GM12801 (cell line): Measurements from ENCODE around the gene ACAD9.

Source experiments
- CTCF ChIP-seq: IDR thresholded peaks from one replicate; pipeline ENCODE4 v1.5.1; 2011; ENCODE audit warnings: control low read depth; ENCODE audit not compliant: insufficient read length; ENCODE audit errors: extremely low read depth

Gene ACAD9

GRCh38 chr3:128923576-128923975 lies 44.2 kb downstream of the ACAD9 start:
- TF ChIP-seq CTCF = no peak

DNA sequence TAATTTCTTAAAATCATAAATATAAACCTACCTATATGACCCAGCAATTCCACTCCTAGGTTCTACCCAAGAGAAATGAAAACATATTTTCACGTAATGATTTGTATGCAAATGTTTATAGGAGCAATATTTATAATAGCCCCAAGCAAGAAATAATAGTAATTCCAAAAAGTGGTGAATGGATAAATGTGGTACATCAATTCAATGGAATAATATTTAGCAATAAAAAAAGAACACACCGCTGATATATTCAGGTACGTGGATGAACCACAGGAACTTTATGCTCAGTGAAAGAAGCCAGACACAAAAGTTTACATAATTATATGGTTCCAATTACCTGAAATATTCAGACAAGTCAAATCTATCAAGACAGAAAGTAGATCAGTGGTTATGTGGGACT lies 49.9 kb downstream of the ACAD9 start:
- no peak for TF ChIP-seq CTCF

DNA sequence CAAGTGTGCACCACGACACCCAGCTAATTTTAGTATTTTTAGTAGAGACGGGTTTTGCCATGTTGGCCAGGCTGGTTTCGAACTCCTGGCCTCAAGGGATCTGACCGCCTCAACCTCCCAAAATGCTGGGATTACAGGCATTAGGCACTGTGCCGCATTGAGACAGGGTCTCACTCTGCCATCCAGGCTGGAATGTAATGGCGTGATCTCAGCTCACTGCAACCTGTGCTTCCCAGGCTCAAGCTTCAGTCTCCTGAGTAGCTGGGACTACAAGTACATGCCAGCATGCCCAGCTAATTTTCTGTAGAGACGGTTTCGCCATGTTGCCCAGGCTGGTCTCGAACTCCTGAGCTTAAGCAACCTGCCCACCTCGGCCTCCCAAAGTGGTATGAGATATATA lies 51.6 kb downstream of the ACAD9 start:
- TF ChIP-seq CTCF = no peak

- TF ChIP-seq CTCF = no peak
Measured at GRCh38 chr3:128932516-128933212, 53.2 kb downstream of the ACAD9 start.

GRCh38 chr3:128933213-128933921 lies 53.9 kb downstream of the ACAD9 start:
- TF ChIP-seq CTCF = no peak

GRCh38 chr3:128933922-128934253 lies 54.5 kb downstream of the ACAD9 start:
- no peak for TF ChIP-seq CTCF

DNA sequence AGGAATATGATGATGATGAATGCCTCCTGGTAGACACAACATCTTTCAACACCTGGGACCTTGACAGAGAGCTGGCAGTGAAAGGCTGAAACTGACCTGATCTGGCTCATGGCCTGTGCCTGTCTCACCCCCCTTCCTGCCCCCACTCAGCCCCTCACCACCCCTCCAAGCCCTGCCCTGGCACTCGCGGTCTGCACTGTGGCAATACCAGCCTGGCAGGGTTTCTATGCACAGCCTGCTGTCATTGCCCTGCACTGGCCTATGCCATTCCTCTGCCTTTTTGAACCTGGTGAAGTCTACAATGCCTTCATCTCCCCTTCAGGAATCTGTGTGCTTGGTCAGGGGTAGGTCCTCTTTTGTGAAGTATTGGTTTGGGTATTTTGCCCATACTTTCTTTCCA lies 56.5 kb downstream of the ACAD9 start:
- no peak for TF ChIP-seq CTCF
